ENCODE data around the gene STPG1.
"Not testable (repeated sequence)": the region's sequence is repeated elsewhere in the genome, so short reads cannot be mapped to it uniquely, and the experiment has no call there.

The STPG1 gene, protein sequence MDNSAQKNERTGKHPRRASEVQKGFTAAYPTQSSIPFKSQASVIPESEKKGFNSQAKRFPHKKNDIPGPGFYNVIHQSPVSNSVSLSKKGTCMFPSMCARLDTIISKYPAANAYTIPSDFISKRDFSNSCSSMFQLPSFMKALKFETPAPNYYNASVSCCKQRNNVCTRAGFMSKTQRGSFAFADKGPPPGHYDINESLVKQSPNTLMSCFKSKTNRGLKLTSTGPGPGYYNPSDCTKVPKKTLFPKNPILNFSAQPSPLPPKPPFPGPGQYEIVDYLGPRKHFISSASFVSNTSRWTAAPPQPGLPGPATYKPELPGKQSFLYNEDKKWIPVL

DNA sequence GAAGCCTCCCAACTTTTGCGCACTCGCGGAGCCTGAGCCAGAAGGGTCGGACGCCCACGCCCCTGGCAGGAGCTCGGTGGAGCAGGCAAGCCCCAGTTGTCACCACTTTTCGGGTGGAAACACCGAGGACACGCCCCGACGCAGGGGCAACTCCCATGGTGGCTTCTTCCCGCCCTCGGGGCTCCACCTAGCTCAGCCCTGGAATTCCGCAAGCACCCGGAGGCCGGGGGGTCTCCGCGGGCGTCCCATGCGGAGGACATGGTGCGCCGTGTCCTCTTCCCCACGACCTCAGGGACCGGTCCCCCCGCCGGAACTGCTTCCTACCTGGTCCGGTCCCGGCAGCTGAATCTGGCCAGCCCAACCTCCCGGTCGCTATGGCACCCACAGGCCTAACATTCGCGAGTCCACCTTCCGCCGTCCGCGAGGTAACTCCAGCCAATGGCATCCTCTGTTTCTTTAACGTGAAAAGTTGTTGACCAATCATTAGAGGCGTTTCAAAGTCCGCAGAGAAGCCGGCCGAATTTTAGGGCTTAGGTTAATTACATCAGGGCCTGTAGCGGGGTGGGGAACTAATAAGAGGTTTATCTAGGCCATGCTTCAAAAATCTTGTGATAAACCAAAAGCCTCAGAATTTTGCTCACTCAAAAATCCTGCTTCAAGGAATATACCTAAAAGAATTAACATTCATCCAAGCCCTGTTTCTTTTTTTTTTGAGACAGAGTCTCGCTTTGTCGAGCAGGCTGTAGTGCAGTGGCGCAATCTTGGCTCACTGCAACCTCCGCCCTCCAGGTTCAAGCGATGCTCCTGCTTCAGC, at the start of gene STPG1:
TSS of gene STPG1 (minus strand) at position 433 of the 814 bp plus-strand sequence. CDS start 12,394 bp downstream, outside the sequence.
- peak; percentile 95 for DNase-seq

DNA sequence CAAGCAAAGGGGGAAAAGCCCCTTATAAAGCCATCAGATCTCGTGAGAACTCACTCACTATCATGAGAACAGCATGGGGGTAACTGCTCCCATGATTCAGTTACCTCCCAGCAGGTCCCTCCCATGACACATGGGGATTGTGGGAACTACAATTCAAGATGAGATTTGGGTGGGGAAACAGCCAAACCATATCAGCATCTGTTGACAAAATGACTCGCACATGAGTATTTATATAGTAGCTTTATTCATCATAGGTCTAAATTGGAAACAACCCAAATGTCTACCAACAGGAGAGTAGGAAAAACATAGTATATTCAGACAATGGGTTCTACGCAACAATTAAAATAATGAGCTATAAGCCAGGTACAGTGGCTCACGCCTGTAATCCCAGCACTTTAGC, 48.5 kb upstream of the STPG1 start:
- DNase-seq: not testable (repeated sequence)

DNA sequence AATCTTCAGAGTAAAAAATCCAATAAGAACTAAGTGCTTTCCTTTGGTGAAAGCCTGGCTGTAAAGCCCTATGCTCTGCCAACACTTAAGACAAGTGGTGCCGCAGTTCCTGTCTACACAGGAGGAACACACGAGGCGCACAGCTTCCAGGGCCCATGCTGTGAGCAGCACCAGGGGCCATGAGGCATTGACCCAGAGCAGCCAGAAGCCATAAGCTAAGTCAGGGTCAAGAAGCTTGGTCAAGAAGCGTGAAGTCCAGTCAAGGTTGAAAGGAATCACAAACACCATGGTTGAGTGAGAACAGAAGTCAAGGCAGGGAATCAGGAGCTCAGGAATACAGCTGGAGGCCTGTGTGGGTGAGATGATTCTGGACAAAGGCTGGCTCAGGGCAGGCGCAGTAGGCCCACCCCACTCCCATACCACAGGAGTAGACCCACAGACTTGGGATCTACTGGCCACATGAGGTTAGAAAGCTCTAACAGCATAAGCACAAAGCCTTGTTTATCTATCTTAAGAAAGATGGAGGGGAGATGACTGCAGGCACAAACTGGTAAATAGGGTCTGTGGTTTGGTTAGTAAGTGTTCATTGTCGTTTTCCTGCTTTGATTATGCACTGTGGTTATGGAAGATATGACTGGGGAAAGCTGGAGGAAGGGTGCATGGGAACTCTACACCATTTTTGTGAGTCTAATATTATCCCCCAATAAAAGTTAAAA, 46.1 kb upstream of the STPG1 start:
- no peak for DNase-seq

DNA sequence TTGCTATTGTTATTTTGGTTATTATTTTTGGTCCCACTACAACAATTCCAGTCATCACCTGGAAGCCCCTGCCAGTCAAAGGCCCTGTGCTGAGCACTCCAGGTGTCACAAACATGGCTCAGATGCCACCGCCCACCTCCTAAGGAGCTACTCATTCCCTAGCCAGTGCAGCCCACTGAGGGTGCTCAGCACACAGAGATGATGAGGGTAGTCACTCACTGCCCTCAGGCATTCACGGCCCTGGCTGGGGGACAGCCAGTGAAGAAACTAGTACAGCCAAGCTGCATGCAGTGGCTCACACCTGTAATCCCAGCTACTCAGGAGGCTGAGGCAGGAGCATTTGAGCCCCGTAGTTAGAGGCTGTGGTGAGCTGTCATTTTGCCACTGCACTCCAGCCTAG, 44.3 kb upstream of the STPG1 start:
- DNase-seq: no peak

DNA sequence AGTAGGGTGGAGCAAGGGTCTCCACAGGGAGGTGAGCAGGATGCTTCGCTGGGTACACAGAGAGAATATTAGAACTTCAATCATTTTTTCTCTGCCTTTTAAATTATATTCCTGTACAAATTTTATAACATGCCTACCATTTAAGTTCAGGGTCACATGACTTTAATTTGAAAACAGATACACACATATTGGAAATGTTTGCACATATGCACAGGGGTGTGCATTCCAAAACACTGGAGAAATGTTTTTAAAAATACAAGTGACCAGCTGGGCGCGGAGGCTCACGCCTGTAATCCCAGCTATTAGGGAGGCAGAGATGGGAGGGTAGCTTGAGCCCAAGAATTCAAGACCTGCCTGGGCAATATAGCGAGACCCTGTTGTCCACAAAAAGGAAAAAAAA, 41.7 kb upstream of the STPG1 start:
- DNase-seq: no peak

DNA sequence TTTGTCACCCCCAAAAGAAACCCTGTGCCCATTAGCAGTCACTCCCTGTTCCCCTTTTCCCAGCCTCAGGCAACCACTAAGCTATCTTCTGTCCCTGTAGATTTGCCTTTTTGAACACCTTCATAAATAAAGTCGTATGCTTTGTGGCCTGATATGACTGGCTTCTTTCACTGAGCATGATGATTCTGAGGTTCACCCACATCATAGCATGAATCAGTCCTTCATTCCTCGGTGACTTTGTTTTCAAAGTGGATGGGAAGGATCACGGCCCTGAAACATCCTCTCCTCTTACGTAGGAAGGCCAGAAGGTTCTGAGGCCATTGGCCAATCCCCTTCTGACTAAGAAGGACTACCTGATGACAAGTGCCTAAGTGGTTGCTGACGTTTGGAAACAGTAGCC, 41.1 kb upstream of the STPG1 start:
- no peak for DNase-seq

DNA sequence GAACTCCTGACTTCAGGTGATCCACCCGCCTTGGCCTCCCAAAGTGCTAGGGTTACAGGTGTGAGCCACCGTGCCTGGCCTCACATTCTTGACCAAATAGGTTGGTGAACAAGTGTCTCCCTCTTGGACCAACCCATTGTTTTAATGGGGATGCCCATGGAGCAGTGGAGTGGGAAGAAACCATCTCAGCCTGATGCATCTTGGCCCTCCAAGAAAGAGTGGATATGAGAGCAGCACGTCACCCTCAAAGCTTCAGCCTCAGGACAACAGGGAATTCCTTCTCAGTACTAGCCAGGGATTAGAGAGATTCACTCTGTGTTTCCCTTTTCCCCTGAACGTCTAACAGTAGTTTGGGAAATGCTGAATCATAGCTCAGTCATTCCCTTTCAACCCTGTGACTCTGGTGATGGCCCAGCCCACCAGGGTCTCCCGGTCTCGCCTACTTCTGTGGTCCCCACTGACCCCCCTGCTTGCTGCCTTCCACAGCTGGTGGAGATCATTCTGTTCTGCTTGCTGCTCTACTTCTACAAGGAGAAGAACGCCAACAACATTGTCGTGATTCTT, 39.4 kb upstream of the STPG1 start:
- no peak for DNase-seq

DNA sequence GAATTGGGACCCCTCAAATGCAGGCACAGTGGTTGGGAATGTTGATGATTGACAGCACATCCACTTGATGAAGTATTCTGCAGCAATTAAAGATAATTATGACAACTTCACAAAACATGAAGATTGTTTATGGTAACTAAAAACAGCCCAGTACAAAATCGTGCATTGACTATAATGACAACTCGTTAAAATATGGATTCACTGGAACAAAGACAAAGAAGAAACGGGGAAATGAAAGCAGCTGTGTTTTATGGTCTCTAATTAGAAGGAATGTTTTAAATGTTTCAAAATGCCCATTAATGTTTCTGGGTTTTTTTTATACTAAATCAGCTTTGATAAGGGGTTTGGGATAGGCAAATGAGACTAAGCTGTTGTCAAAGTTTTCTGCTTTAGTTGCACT, 38.2 kb upstream of the STPG1 start:
- DNase-seq: no peak

DNA sequence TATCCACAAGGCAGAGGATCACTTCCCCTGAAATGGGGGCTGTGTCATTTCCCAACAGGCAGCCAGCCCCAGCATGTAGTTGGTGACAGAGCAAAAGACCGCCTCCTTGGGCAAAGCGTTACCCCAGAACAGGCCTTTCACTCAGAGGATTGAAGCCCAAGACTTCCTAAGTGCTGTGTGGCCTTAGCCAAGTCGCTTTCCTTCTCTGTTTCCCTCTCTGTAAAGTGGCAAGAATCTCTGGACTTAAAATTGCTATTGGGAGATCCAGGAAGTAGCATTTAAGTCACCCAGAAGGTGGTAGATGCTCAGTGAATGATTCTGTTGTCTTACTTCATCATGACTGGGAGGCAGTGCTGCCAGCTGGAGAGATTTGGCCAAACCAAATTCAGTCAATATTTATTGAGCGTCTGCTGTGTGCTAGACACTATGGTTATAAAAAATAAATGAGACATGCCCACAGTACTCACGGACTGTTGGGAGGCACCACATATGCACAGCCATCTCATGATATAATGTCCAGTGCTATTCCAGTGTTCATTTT, 37.3 kb upstream of the STPG1 start:
- DNase-seq: no peak

DNA sequence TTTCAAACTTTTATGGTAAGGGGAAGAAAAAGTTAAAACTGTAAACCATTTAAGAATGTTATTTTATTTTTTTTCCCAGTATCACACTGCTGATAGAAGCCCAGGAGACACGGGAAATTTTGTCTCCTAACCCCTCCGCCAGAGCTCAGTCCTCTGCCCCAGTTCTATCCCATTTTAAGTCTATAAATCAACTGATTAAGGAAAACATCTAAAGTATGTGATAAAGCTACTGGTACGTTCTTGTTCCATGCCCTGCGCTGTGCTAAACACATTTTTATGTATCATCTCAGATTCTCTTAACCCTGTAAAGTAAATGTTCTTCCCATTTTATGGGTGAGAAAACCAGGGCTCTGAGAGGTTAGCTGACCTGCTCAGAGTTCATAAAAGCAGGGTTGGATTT, 36.7 kb upstream of the STPG1 start:
- DNase-seq: no peak

DNA sequence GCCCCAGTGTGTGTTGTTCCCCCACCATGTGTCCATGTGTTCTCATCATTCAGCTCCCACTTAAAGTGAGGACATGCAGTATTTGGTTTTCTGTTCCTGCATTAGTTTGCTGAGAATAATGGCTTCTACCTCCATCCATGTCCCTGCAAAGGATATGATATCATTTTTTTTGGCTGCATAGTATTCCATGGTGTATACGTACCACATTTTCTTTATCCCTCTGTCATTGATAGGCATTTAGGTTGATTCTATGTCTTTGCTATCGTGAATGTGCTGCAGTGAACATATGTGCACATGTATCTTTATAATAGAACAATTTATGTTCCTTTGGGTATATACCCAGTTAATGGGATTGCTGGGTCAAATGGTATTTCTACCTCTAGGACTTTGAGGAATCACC, 32.9 kb upstream of the STPG1 start:
- DNase-seq: not testable (repeated sequence)

DNA sequence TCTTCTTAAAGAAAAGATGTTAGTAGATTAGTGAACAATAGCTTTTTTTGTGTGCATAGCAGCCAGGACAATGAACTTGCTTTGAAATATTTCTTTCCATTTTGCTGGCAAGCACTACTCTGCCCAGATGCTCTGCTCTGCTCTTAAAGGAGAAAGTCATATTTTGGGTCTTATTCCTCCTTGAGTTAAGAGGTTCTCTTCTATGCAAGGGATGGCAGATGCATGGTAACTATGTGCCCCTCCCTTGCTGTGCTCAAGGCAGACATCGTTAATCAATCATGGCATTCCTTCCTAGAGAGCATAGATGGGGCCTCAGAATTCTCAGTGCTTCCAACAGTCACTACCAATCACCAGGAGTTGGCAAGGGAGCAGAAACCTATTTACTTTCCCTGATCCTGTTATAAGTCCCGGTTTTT, 29.7 kb upstream of the STPG1 start:
- DNase-seq: no peak

DNA sequence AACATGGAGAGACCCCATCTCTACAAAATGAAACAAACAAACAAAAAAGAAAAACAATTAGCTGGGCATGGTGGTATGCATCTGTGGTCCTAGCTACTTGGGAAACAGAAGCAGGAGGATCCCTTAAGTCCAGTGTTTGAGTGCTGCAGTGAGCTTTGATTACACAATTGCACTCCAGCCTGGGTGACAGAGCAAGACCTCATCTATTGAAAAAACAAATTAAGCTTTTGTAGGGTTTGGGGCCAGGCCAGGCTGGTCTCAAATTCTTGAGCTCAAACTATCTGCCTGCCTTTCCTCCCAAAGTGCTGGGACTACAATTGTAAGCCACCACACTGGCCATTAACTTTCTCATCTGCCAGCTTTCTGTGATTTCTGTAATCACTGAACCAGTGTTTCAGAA, 29.2 kb upstream of the STPG1 start:
- no peak for DNase-seq

DNA sequence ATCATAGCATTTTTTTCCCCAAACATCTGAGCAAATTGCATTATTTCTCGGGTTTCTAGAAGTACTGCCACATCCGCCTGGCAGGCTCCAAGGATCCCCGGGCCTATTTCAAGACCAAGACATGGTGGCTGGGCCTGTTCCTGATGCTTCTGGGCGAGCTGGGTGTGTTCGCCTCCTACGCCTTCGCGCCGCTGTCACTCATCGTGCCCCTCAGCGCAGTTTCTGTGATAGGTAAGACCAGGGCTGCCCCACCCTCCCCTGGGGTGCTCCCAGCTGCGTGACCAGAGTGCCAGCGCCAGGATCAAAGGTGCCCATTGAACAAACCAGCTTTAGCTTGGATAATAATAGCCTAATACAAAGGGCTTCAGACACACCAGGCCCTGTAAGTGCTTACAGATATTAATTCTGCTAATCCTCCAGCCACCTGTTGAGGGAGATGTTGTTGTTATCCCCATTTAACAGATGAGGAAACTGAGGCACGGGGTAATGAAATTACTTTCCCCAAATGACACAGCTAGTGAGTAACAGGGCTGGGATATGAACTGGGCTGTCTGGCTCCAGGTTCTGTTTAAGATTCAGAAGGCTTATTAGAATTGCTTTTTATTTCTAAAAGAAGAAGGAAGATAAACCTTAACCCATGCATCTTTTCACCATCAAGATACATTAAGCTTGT, 28.6 kb upstream of the STPG1 start:
- no peak for DNase-seq

DNA sequence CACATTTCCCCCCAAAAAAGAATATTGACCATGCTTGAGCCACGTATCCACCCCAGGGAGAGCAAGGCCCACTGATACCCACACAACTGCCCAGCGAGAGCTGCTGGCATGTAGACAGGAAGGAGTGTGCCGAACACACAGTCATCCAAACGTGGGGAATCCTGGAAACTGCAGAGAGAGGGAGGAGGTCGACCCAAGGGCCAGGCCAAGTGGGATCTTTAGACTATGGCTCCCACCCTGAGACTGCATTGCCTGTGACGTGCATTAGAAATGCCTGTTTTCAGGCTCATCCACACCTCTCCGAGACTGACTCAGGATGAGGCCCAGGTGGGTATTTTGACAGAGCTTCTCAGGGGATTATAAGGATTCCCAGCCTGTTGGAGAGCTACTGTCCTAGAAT, 27.9 kb upstream of the STPG1 start:
- no peak for DNase-seq

DNA sequence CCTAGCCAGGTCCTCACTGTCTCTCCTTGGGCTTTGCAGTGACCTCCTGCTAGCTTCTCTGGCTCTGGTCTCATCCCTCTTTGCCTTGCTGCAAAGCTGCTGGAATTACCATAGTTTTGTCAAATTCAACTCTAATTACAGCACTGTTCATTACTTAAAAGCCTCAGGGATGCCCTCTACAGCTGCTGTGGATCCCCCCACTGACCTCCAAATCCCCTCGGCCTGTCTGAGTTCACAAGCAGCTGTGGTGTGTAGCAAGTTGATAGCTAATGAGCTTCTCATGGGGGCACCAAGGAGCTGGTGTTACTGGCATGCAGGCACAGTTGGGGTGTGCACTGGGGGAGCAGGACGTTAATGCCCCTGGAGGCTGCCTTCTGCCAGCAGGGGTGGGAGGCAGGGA, 26.9 kb upstream of the STPG1 start:
- DNase-seq: no peak

DNA sequence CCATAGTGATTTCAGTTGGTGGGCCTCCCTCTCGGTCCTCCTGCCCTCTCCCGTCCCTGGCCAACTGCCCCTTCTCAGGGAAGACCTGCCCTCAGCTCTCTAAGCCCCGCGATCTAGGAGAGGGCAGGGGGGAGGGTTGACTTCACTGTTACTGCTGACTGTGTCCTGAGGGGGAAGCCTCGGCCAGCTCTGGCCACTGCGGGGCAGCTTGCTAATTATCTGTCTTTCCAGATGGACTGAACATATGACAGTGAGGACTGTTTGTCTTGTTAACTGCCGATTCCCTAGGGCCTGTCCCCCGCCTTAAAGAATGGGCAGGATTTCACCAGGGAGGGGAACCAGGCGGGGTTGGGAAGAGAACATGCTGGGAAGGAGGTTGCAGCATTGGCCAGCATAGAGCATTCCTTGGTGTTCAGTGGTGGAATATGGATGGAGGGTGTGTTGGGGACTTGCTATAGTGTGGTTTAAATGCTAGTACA, 24.9 kb upstream of the STPG1 start:
- DNase-seq: no peak

DNA sequence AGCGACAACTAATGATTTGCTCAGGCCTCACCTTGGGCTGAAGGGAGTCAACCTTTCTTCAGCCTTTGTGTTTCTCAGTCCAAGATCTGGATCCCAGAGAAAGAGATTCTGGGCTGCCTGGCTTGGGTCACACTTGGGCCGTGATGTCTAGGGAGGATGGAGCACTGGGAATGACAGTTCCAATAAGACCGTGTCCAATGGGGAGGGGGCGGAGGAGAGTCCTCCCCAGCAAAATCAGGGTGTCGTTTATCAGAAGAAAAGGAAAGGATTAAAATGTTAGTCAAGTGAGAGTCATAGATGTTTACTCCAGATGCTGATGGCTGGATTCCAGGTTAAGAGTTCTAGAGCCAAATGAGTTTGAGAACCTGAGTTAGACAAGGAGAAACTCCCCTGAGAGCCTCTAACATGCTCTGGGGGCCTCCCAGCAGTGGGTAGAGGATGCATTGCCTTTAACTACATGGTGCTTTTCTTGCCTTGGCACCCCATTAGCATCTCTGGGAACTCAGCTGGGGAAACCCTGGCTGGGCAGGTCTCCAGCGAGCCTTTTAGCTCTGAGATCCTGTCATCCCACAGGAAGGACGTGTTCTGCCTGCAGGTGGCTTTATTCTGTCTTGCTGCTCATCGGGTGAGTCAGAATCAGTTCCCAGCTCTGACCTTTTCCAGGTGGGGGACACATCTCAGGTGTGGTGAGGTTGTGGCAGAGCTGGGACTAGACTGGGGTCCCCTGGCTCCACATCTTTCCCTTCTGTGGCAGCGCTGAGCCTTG, 24.2 kb upstream of the STPG1 start:
- no peak for DNase-seq

DNA sequence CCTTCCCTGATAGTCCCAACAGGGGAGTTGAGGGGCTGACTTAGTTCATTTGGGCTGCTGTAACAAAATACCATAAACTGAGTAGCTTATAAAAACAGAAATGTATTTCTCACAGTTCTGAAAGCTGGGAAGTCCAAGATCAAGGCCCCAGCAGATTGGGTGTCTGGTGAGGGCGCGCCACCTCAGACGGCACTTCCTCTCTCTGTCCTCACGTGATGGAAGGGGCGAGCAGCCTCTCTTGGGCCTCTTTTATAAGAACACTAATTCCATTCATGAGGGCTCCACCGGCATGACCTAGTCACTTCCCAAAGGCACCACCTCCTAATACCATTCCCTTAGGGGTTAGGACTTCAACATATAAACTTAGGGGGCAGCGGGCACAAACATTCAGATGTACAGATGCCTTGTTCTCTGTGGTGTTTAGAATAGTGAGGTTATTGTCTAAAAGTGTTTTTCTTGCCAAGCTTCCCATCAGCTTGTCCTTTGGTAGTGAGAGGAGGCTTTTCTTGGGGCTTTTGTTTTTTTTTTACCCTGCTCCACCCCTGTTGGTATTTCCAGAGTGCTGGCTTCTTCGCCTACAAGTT, 22.3 kb upstream of the STPG1 start:
- no peak for DNase-seq

DNA sequence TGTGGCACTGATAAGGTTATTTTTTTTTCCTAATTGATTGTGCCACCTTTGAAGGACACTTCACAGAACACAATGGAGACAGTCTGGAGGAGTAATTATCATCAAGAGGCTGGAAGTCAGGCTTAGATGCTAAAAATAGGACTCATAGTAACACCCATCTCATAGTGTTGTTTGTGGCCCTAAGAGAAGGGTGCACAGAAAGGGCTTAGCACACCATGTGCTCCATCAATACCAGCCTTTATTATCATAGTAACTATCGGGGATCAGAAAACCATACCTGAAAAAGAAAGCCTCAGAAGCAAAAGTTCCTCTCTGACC, 13.9 kb upstream of the STPG1 start:
- peak; percentile 24 for DNase-seq
